Epithelial cell of proximal tubule (primary cell): Measurements from ENCODE around the gene MLLT6. TPM values are rescaled to one million over a fixed set of nuclear protein-coding genes. Genes with fewer than 3 reads are reported as not detected.
"Not testable (repeated sequence)": the region's sequence is repeated elsewhere in the genome, so short reads cannot be mapped to it uniquely, and the experiment has no call there.

Experiments
- DNase-seq: peaks from one replicate; pipeline ENCODE4 v3.0.0-alpha.2; 2011; ENCODE audit warnings: low read depth
- H3K4me3 ChIP-seq: 2 replicates; pipeline ENCODE4 v1.5.1; 2011; ENCODE audit warnings: low read depth, mild to moderate bottlenecking, low read length
- CTCF ChIP-seq: conservative IDR thresholded peaks from 2 replicates; pipeline ENCODE4 v1.5.1; 2012; ENCODE audit warnings: low read depth, mild to moderate bottlenecking, low read length
- total RNA-seq: library from RNA; depleted of rRNA; stranded (reverse); fragments of >200 nt; gene quantifications from 2 replicates; pipeline ENCODE4 v1.2.3, GENCODE V29; 2015

MLLT6 gene
- total RNA-seq, 1 donor from 2014 or later = 34.2 TPM

GRCh38 chr17:38721802-38722201 lies 16.7 kb downstream of the MLLT6 start:
- DNase-seq = no peak
- TF ChIP-seq CTCF = no peak
- H3K4me3 ChIP-seq = no peak overlapping the region

GRCh38 chr17:38724337-38724988 lies 19.4 kb downstream of the MLLT6 start:
- no peak for TF ChIP-seq CTCF
- no peak overlapping the region for H3K4me3 ChIP-seq
- DNase-seq = no peak

GRCh38 chr17:38725066-38725465 lies 20.0 kb downstream of the MLLT6 start:
- DNase-seq = no peak
- TF ChIP-seq CTCF = no peak
- H3K4me3 ChIP-seq = no peak overlapping the region

GRCh38 chr17:38726145-38726544 lies 21.1 kb downstream of the MLLT6 start:
- DNase-seq, H3K4me3 ChIP-seq: not testable (repeated sequence)

- no peak for TF ChIP-seq CTCF
- H3K4me3 ChIP-seq = no peak overlapping the region
- DNase-seq = no peak
These were observed 22.7 kb downstream of the MLLT6 start for GRCh38 chr17:38727736-38728135.

- TF ChIP-seq CTCF = no peak
- H3K4me3 ChIP-seq = no peak overlapping the region
- no peak for DNase-seq
These were observed 23.3 kb downstream of the MLLT6 start for GRCh38 chr17:38728290-38728831.

GRCh38 chr17:38729368-38729885 lies 24.4 kb downstream of the MLLT6 start:
- H3K4me3 ChIP-seq = peak overlapping the region; percentile 70
- no peak for TF ChIP-seq CTCF
- DNase-seq = no peak
